Psoas muscle (tissue), 8 donors: ENCODE measurements around the gene OR5AC2. TPM values are rescaled to one million over a fixed set of nuclear protein-coding genes. Genes with fewer than 3 reads are reported as not detected.

ENCODE experiments used
- ATAC-seq, 4 donors: fragments of 200-7000 bp; cut with Tn5 transposase; one replicate each; pipeline ENCODE4 v1.9.1; 2020; ENCODE audit warnings: moderate library complexity in 3 of 4, mild to moderate bottlenecking in 2 of 4
- DNase-seq, 2 donors: peaks; one replicate each; pipeline ENCODE4 v3.0.0-alpha.2; 2020
- H3K27ac ChIP-seq: fragments of 200-600 bp; one replicate; pipeline ENCODE4 v1.8.0; 2022
- H3K27me3 ChIP-seq, 3 donors: fragments of 200-600 bp in 1 of 3; one replicate each; pipeline versions ENCODE4 v1.6.1 to v1.8.0; 2013 to 2022; ENCODE audit warnings: low read length in 2 of 3, mild to moderate bottlenecking in 2 of 3, moderate library complexity in 1 of 3; ENCODE audit not compliant: insufficient read depth in 3 of 3
- H3K36me3 ChIP-seq, 2 donors: fragments of 200-600 bp in 1 of 2; one replicate each; pipeline versions ENCODE4 v1.6.1 to v1.8.0; 2013 to 2022; ENCODE audit warnings: low read depth in 1 of 2, mild to moderate bottlenecking in 1 of 2, moderate library complexity in 1 of 2; ENCODE audit not compliant: insufficient read depth in 1 of 2
- H3K4me1 ChIP-seq: fragments of 200-600 bp; one replicate; pipeline ENCODE4 v1.8.0; 2022
- H3K4me3 ChIP-seq: fragments of 200-600 bp; one replicate; pipeline ENCODE4 v1.8.0; 2022; ENCODE audit warnings: mild to moderate bottlenecking
- H3K9me3 ChIP-seq: fragments of 200-600 bp; one replicate; pipeline ENCODE4 v1.8.0; 2022
- WGBS, 3 donors: extraction: QIAGEN DNeasy Blood & Tissue Kit; methylation state at CpG; one replicate each; pipeline versions ENCODE4 v1.1.6 to v1.1.7; 2013; 5-methylcytosine and 5-hydroxymethylcytosine counted together
- intact Hi-C, 2 donors: fragments of 100-400 bp; cut with DNase I; formaldehyde crosslinking; loops; one replicate each; pipeline versions ENCODE4 v1.11.0 to v1.14.2; 2022
- polyA plus RNA-seq, 3 donors: library from polyadenylated mRNA; stranded (reverse); fragments of 200-250 nt; gene quantifications; one replicate each; pipeline ENCODE4 v1.2.3, GENCODE V29; 2013
- total RNA-seq, 4 donors: library from RNA; stranded (reverse); fragmentation: NEBNext Ultra II Directional in 2 of 4; extraction: Animal tissue kit (Norgen Biotek cat#: 25700) in 2 of 4; gene quantifications; one replicate each; pipeline versions ENCODE4 v1.2.1 to v1.2.4, GENCODE V29; 2021 to 2023
- TF ChIP-seq, protein P1 (sequence below): fragments of 200-600 bp; IDR thresholded peaks from one replicate; pipeline ENCODE4 v1.8.0; 2022; ENCODE audit warnings: antibody characterized with exemption
- donor health status: healthy with polysubstance abuse.
- donor health status: DM: no; HTN: no; CAD: no; lungs with moderate emphysema.
- donor health status: Bipolar disorder and iron deficiency.
- donor health status: healthy.
- donor health status: DM: yes; HTN: yes; CAD: no.
- donor health status: DM: no; HTN: no; CAD: no.
- donor health status: DM: no; HTN: no; CAD: no.
- donor health status: DM: yes; HTN: yes; CAD: no.

The OR5AC2 gene
- total and polyA plus RNA-seq, 7 donors, result not detected

DNA sequence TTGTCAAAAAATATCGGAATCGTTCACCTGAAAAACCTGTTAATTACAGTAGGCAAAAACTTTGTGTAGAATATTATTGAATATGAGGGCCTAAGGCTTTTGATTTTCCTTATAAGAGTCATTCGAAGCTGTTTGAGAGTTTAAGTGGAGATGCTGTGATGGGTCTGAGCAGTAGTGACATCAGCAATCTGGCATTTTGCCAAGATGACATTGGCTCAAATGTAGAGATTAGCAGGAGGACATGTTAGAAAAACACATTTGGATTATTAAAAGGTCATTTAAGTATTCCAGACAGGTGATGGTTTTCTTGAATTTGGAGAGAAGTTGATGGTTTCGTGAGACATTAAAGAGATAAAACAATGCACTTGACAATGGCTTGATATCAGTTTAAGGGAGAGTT is 12.9 kb downstream of the OR5AC2 start:
- Histone ChIP-seq H3K36me3 (no peaks in the 10 kb centered on the region), H3K27ac (no peak overlapping the region), H3K27me3 (no peaks in the 10 kb centered on the region), H3K4me3 (no peak overlapping the region), H3K4me1 (no peaks in the 10 kb centered on the region), H3K9me3 (no peaks in the 10 kb centered on the region)
- TF ChIP-seq, protein P1, sequence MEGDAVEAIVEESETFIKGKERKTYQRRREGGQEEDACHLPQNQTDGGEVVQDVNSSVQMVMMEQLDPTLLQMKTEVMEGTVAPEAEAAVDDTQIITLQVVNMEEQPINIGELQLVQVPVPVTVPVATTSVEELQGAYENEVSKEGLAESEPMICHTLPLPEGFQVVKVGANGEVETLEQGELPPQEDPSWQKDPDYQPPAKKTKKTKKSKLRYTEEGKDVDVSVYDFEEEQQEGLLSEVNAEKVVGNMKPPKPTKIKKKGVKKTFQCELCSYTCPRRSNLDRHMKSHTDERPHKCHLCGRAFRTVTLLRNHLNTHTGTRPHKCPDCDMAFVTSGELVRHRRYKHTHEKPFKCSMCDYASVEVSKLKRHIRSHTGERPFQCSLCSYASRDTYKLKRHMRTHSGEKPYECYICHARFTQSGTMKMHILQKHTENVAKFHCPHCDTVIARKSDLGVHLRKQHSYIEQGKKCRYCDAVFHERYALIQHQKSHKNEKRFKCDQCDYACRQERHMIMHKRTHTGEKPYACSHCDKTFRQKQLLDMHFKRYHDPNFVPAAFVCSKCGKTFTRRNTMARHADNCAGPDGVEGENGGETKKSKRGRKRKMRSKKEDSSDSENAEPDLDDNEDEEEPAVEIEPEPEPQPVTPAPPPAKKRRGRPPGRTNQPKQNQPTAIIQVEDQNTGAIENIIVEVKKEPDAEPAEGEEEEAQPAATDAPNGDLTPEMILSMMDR, result no peak
- WGBS, 3 donors, result 78 to 82% (median 80%) methylated on average over 4 of the region's 4 CpGs
- DNase-seq (no peak), ATAC-seq (no peak)
- intact Hi-C loops, result no loop called here

DNA sequence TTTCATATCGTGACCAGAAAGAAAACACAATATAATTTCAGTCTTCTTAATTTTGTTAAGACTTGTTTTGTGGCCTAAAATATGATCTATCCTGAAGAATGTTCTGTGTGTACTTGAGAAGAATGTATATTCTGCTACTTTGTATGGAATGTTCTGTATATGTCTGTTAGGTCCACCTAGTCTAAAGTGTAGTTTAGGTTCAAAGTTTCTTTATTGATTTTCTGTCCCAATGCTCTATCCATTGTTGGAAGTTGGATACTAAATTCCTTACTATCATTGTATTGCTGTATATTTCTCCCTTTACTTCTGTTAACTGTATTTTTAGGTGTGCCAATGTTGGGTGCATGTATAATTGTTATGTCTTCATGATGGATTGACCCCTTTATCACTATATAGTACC is 21.2 kb downstream of the OR5AC2 start:
- TF ChIP-seq, protein P1, result no peak
- H3K4me3 ChIP-seq, result no peak overlapping the region
- no peaks in the 10 kb centered on the region for H3K36me3 ChIP-seq
- DNase-seq (no peak), ATAC-seq (no peak)
- H3K27me3 ChIP-seq, result no peaks in the 10 kb centered on the region
- H3K9me3 ChIP-seq, result peaks cover 6% of the 10 kb centered on the region
- no peak overlapping the region for H3K27ac ChIP-seq
- WGBS, 3 donors, result 42 to 50% (median 47%) methylated on average over 1 of the region's 1 CpG
- intact Hi-C loops, result no loop called here
- H3K4me1 ChIP-seq, result no peaks in the 10 kb centered on the region

DNA sequence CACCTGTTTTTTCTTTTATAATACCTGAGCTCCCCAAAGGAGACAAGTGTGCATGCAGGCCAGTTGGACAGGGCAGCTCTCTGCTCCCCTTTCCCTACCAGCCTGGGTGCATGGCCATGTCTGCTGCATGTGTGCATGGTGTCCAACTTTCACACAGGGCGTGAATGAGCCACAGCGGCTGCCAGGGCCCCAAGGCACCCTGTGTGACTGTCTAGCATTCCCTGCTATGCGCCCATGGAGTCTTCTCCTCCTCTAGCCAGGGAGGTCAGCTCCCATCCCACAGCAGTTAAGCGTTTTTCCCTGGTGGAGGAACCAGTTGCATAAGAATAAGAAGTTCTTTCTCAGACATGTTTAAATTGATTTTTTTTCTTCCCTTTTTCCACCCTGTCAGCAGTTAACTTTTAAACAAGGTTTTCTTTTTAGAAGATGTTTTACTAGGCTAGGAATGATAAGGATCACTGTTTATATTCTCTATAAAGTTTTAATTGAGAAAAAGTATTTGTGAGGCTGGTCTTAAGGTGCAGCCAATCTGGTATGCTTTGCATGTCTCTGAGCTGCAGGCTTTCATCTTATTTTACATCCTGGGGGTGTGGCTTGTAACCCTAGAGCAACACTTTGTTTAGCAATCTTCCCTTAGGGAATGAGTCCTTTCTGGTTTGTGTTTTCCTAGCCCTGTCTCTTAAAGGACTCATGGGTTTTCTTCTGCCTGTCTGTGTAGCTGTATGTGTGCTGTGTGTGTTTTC is 23.0 kb downstream of the OR5AC2 start:
- intact Hi-C loops, result no loop called here

DNA sequence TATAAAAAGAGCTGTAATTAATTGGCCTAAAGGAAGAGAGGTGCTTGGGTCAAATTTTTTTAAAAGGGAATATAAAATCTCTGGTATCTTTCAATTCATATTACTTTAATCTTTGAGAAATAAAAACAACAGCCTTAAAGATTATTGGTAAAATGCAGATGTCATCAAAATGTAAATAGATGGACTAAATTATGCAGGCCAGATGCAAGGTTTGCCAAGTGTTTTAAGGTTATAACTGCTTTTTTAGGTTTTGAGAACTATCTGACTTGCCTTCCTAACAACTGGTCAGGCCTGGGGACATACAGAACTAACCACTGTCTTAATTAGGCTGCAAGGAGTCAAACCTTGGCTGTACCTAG is 23.6 kb downstream of the OR5AC2 start:
- intact Hi-C loops, result no loop called here
- ATAC-seq, result no peak
- TF ChIP-seq, protein P1, result no peak

More for the DNA sequence above, 23.0 kb downstream of the OR5AC2 start:
- Histone ChIP-seq H3K4me1 (no peaks in the 10 kb centered on the region), H3K36me3 (no peaks in the 10 kb centered on the region), H3K27ac (no peak overlapping the region), H3K27me3 (no peaks in the 10 kb centered on the region), H3K4me3 (no peak overlapping the region), H3K9me3 (peaks cover 6% of the 10 kb centered on the region)
- ATAC-seq, result no peak
- DNase-seq, result no peak
- WGBS, 3 donors, result 80% methylated on average over 4 of the region's 4 CpGs
- TF ChIP-seq, protein P1, result no peak

DNA sequence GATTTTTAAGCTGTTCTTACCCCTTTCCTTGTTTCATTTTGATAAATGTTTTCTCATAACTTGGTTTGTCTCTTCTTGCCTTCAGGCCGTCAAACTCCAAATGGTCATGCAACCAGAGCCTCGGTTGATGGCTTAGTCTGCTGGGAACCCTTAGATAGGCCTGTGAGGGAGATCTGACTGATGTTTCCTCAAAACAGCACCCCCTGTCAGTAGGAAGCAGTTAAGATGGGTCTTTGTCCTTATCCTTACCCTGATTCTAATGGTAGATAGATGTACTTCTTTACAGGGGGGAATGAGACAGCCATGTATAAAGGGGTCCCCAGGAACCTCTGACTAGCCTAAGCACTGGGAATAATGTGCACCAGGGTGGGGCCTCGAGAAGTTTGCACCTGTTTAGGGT is 27.3 kb downstream of the OR5AC2 start:
- ATAC-seq (no peak), DNase-seq (no peak)
- WGBS, 3 donors, result 52 to 58% (median 53%) methylated on average over 3 of the region's 3 CpGs
- Histone ChIP-seq H3K4me3 (no peak overlapping the region), H3K4me1 (no peaks in the 10 kb centered on the region), H3K9me3 (peaks cover 6% of the 10 kb centered on the region), H3K27me3 (no peaks in the 10 kb centered on the region), H3K36me3 (no peaks in the 10 kb centered on the region), H3K27ac (no peak overlapping the region)
- intact Hi-C loops, result no loop called here
- TF ChIP-seq, protein P1, result no peak

More for the DNA sequence above, 23.6 kb downstream of the OR5AC2 start:
- H3K4me1 ChIP-seq, result no peaks in the 10 kb centered on the region
- H3K27me3 ChIP-seq, result no peaks in the 10 kb centered on the region
- no peak for DNase-seq
- no peaks in the 10 kb centered on the region for H3K36me3 ChIP-seq
- no peak overlapping the region for H3K4me3 ChIP-seq
- H3K9me3 ChIP-seq, result peaks cover 6% of the 10 kb centered on the region
- no peak overlapping the region for H3K27ac ChIP-seq
